ENCODE data around the gene MBD2. TPM values are rescaled to one million over a fixed set of nuclear protein-coding genes. Genes with fewer than 3 reads are reported as not detected.

Gene MBD2
- total RNA-seq, 1 experiment from 2014 or later = 23.2 TPM

- no peaks in the 10 kb centered on the region for H3K27me3 ChIP-seq (replicated peaks; ENCODE audit: control insufficient read depth, insufficient read depth, low read length)
- no TSS peak for BruUV-seq (replicated peaks)
- H3K4me1 Mint-ChIP-seq (ENCODE audit: low read depth, unreplicated experiment) = peaks cover 21% of the 10 kb centered on the region
Measured at GRCh38 chr18:54232485-54233227, 8.2 kb upstream of the MBD2 start.

GRCh38 chr18:54229421-54230059 is 5.1 kb upstream of the MBD2 start:
- no peak for DNase-seq
- peaks cover 2% of the 10 kb centered on the region for H3K36me3 Mint-ChIP-seq (ENCODE audit: insufficient read depth, unreplicated experiment)
- BruUV-seq (replicated peaks) = no TSS peak

More at GRCh38 chr18:54232485-54233227, 8.2 kb upstream of the MBD2 start:
- CTCF ChIA-PET = interaction anchor here (1.3 kb wide), 1 partner anchor 37 kb away, joined by 6 read pairs; the partner anchor contains the start of gene POLI
- Mint-ChIP-seq H3K9me3 (ENCODE audit: unreplicated experiment) (no peaks in the 10 kb centered on the region), H3K36me3 (ENCODE audit: insufficient read depth, unreplicated experiment) (no peaks in the 10 kb centered on the region), H3K27me3 (ENCODE audit: insufficient read depth, unreplicated experiment) (no peaks in the 10 kb centered on the region), H3K27ac (ENCODE audit: unreplicated experiment) (no peak overlapping the region), H3K4me3 (ENCODE audit: unreplicated experiment) (no peak overlapping the region)
- no peak for DNase-seq
- Histone ChIP-seq H3K4me3 (ENCODE audit: low read depth, low read length) (no peak overlapping the region), H3K9me3 (no peaks in the 10 kb centered on the region), H3K4me1 (no peaks in the 10 kb centered on the region), H3K36me3 (ENCODE audit: control insufficient read depth, insufficient read depth, low read length) (no peaks in the 10 kb centered on the region)
- intact Hi-C loops (cut with micrococcal nuclease; ENCODE audit: unreplicated experiment) = loop anchor here (1.0 to 2.0 kb wide), 2 partner anchors 22 to 38 kb away; no protein-coding TSS in a partner anchor
- no peak for TF ChIP-seq CTCF (IDR thresholded peaks at IDR 0.05; ENCODE audit: insufficient read depth in 1 of 2, low read depth in 1 of 2, low read length in 1 of 2, severe bottlenecking in 1 of 2, unreplicated experiment in 1 of 2)
- POLR2A ChIA-PET = no interaction called here

GRCh38 chr18:54228364-54228763 is 3.9 kb upstream of the MBD2 start:
- Histone ChIP-seq H3K36me3 (ENCODE audit: control insufficient read depth, insufficient read depth, low read length) (no peaks in the 10 kb centered on the region), H3K4me1 (peaks cover 5% of the 10 kb centered on the region), H3K4me3 (ENCODE audit: low read depth, low read length) (no peak overlapping the region), H3K27me3 (replicated peaks; ENCODE audit: control insufficient read depth, insufficient read depth, low read length) (no peaks in the 10 kb centered on the region), H3K9me3 (no peaks in the 10 kb centered on the region)
- Mint-ChIP-seq H3K4me1 (ENCODE audit: low read depth, unreplicated experiment) (peaks cover 12% of the 10 kb centered on the region), H3K4me3 (ENCODE audit: unreplicated experiment) (no peak overlapping the region), H3K27ac (ENCODE audit: unreplicated experiment) (no peak overlapping the region), H3K36me3 (ENCODE audit: insufficient read depth, unreplicated experiment) (peaks cover 6% of the 10 kb centered on the region), H3K27me3 (ENCODE audit: insufficient read depth, unreplicated experiment) (no peaks in the 10 kb centered on the region), H3K9me3 (ENCODE audit: unreplicated experiment) (no peaks in the 10 kb centered on the region)
- no peak for DNase-seq
- BruUV-seq (replicated peaks) = no TSS peak
- CTCF ChIA-PET = no interaction called here
- intact Hi-C loops (cut with micrococcal nuclease; ENCODE audit: unreplicated experiment) = no loop called here
- no peak for TF ChIP-seq CTCF (IDR thresholded peaks at IDR 0.05; ENCODE audit: insufficient read depth in 1 of 2, low read depth in 1 of 2, low read length in 1 of 2, severe bottlenecking in 1 of 2, unreplicated experiment in 1 of 2)
- POLR2A ChIA-PET = no interaction called here

More at GRCh38 chr18:54229421-54230059, 5.1 kb upstream of the MBD2 start:
- no peak for TF ChIP-seq CTCF (IDR thresholded peaks at IDR 0.05; ENCODE audit: insufficient read depth in 1 of 2, low read depth in 1 of 2, low read length in 1 of 2, severe bottlenecking in 1 of 2, unreplicated experiment in 1 of 2)
- Mint-ChIP-seq H3K4me1 (ENCODE audit: low read depth, unreplicated experiment) (peaks cover 12% of the 10 kb centered on the region), H3K9me3 (ENCODE audit: unreplicated experiment) (no peaks in the 10 kb centered on the region), H3K4me3 (ENCODE audit: unreplicated experiment) (no peak overlapping the region), H3K27me3 (ENCODE audit: insufficient read depth, unreplicated experiment) (no peaks in the 10 kb centered on the region), H3K27ac (ENCODE audit: unreplicated experiment) (no peak overlapping the region)
- ChIA-PET POLR2A (no interaction called here), CTCF (no interaction called here)
- no peaks in the 10 kb centered on the region for H3K36me3 ChIP-seq (ENCODE audit: control insufficient read depth, insufficient read depth, low read length)
- H3K4me1 ChIP-seq = peaks cover 5% of the 10 kb centered on the region
- intact Hi-C loops (cut with micrococcal nuclease; ENCODE audit: unreplicated experiment) = no loop called here
- no peaks in the 10 kb centered on the region for H3K27me3 ChIP-seq (replicated peaks; ENCODE audit: control insufficient read depth, insufficient read depth, low read length)
- H3K9me3 ChIP-seq = no peaks in the 10 kb centered on the region
- no peak overlapping the region for H3K4me3 ChIP-seq (ENCODE audit: low read depth, low read length)

All from Caco-2 (cell line).